ENCODE measurements around the gene SORL1-AS1.

DNA sequence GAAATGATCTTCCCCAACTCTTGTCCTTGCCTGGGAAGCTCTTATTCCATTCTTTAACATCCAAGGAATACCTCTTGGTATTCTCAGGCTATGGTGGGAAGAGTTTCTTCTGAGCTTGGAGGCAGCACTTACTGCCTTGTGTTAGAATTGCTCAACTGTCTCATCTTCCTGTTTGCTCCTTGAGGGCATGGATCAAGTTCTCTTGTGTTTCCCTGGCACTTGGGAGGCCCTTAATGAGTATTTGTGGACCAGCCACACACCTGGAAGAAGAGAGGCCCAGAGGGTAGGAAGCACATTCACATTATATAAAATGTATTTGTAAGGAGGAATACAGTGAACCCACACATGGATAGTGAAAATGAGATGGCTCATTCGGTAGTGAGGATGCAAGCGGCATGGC lies 3.4 kb upstream of the SORL1-AS1 start:
- TF ChIP-seq SUPT20H (IDR thresholded peaks at IDR 0.05; ENCODE audit: borderline replicate concordance, control insufficient read depth, low read depth, low read length) (no peak), RELB (IDR thresholded peaks at IDR 0.05; ENCODE audit: low read depth) (no peak), EP300 (IDR thresholded peaks at IDR 0.05; ENCODE audit: borderline replicate concordance in 1 of 2, control insufficient read depth in 1 of 2, low read depth in 2 of 2, low read length in 2 of 2) (no peak), ZNF24 (IDR thresholded peaks at IDR 0.05) (no peak), NFYA (IDR thresholded peaks at IDR 0.05; ENCODE audit: borderline replicate concordance, low read depth, low read length) (no peak), EZH2 (IDR thresholded peaks at IDR 0.05; ENCODE audit: borderline replicate concordance, control insufficient read depth, low read depth, low read length) (no peak), E2F8 (IDR thresholded peaks at IDR 0.05; ENCODE audit: low read depth, partially characterized antibody) (no peak)
- TF ChIP-seq, protein P1, sequence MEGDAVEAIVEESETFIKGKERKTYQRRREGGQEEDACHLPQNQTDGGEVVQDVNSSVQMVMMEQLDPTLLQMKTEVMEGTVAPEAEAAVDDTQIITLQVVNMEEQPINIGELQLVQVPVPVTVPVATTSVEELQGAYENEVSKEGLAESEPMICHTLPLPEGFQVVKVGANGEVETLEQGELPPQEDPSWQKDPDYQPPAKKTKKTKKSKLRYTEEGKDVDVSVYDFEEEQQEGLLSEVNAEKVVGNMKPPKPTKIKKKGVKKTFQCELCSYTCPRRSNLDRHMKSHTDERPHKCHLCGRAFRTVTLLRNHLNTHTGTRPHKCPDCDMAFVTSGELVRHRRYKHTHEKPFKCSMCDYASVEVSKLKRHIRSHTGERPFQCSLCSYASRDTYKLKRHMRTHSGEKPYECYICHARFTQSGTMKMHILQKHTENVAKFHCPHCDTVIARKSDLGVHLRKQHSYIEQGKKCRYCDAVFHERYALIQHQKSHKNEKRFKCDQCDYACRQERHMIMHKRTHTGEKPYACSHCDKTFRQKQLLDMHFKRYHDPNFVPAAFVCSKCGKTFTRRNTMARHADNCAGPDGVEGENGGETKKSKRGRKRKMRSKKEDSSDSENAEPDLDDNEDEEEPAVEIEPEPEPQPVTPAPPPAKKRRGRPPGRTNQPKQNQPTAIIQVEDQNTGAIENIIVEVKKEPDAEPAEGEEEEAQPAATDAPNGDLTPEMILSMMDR (IDR thresholded peaks at IDR 0.05 in 2 of 3, conservative IDR thresholded peaks at IDR 0.05 in 1 of 3; ENCODE audit: control insufficient read depth in 2 of 3, extremely low read depth in 1 of 3, insufficient read depth in 1 of 3, low read depth in 3 of 3, low read length in 3 of 3): no peak
